Umbilical cord (tissue), 2 donors: ENCODE measurements around the gene ANKRD2. TPM values are rescaled to one million over a fixed set of nuclear protein-coding genes. Genes with fewer than 3 reads are reported as not detected.

ENCODE experiments used
- DNase-seq: peaks from one replicate; pipeline ENCODE4 v3.0.0-alpha.2; 2015; ENCODE audit warnings: low spot score
- total RNA-seq: library from RNA; depleted of rRNA; stranded (reverse); fragments of >200 nt; gene quantifications from one replicate; pipeline ENCODE4 v1.2.3, GENCODE V29; 2014; ENCODE audit warnings: low replicate concordance; ENCODE audit not compliant: insufficient read depth

The ANKRD2 gene
- total RNA-seq, 1 donor from 2014 or later, result not detected

DNA sequence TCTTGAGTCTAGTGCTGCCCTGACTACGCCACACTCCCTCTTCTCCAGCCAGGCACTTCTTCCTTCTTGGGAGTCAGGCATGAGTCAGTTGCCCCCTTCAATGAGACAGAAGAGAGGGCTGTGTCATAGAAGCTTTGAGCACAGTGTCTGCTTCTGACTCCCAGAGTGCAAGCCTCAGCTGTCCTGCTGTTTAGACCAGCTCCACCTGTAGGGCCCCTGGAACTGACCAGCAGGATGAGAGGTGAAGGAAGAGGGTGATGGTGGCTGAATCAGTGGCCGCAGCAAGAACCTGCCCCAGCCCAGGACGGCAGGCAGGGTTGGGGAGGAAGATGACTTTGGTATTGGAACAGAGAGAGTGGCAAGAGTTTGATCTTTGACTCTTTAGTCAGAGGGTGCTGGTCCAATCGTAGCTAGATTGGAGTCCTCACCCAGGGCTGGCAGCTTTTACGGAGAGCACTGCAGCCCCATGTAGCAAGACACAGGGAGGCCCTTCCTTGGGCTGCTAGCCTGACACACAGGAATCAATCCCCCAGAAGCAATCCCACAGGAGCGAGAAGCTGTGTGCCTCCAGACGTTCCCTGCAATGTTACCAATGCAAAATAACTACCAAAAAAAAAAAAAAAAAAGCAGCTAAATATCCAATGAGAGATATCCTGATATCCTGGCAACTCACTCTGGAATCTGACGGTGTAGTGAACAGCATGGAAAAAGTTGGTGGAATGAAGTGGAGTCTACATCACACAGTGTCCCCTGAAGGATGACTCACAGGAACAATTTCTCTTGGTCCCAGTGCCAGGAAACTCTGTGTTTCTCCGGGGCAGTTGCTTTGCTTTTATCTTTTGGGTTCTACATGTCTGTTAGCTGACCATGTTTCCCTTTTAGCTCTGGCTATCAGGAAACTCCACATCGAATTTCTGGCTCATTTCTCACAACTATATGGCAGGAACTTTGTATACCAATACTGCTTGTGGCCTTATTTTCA is 23.8 kb downstream of the ANKRD2 start:
- peak; percentile 80 for DNase-seq

DNA sequence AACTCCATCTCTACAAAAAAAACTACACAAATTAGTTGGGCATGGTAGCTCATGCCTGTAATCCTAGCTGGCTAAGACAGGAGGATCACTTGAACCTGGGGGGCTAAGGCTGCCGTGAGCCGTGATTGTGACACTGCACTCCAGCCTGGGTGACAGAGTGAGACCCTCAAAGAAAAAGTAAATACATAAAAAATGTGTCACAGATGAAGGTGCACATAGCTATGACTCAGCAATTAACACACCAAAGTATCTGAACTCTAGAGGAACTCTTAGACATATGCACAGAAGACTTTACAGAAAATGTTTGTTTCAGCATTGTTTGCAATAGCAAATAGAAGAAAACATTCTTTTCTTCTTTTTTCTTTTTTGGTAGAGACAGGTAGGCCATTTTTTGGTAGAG is 25.2 kb downstream of the ANKRD2 start:
- no peak for DNase-seq

DNA sequence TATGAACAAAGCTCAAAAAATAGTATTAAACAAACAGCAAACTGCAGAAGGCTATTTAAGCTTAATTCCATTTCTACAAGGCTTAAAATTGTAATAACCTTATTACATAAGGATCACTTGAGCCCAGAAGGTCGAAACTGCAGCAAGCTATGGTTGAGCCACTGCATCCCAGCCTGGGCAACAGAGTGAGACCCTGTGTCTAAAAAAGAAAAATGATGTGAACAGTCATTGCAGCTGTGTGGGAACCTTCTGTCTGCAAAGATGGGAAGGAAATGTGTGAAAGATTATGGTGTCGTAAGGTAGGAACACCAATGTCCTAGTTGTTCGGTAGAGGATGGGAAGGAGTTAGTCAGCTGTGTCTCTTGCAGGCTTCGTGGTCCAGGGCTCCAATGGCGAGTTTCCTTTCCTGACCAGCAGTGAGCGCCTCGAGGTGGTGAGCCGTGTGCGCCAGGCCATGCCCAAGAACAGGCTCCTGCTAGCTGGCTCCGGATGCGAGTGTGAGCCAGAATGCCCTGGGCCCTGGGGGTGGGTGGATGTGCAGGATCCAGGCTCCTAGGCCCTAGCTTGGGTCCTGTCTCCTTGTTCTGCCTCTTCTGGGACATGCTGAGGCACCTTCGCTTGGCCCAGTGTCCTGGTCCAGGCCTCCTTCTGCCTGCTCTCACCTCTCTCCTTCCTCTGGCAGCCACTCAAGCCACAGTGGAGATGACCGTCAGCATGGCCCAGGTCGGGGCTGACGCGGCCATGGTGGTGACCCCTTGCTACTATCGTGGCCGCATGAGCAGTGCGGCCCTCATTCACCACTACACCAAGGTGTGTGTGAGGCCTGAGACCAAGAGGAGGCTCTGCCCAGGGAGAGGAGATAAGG is 26.1 kb downstream of the ANKRD2 start:
- DNase-seq, result no peak

GRCh38 chr10:97599272-97599619 is 26.7 kb downstream of the ANKRD2 start:
- no peak for DNase-seq

DNA sequence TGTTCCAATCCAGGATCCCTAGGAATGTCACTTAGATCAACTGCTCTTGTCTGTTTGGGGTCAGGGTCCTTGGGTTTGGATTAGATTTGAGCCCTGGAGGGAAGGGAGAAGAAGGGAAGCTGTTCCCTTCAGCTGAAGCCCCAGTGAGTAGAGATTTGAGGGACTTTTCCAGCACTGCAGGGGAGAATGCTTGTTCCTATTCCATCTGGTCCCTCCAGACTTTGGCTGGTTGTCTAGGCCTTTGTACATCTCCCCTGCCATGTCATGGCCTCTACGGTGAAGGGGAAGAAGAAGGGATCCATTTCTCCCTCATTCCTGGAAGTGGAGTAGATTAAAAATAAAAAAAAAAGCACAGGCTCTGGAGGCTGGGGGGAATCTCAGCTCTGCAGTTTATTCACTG is 28.0 kb downstream of the ANKRD2 start:
- DNase-seq, result no peak

DNA sequence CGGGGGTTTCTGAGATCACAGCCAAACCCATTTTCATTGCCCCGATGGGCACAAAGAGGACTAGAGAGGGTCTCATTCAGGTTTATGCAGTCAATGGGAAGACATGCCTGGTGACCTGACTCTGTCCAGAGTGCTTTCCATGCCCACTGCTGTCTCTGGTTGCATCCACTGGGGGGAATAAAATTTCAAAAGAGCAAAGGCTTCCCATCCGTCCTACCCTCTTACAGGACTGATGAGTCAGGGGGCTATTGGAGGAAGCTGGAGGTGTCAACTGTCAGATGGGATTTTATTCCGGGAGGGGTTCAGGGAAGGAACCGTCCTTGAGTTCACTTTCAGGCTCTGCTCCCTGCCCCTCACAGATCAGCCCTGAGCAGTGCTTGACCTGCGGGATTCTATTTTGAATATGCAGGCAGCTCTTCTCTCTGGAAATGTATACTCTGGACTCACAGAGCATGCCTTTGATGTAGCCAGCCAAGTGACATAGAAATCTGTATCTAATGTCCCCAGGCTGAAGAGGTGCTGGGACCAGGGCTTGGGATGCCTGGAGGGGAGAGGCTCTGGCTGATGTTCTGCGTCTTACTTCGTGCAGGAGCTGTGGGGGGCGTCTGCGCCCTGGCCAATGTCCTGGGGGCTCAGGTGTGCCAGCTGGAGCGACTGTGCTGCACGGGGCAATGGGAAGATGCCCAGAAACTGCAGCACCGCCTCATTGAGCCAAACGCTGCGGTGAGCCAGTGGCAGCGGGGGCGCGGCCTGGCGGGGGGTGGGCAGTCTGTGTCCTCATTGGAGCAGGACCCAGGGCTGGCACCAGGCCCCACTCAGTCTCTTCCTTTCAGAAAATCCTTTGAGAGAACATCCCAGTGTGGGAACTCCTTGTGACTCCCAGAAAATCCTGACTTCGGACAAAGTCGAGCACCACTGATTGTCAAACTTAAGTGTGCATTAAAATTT is 29.0 kb downstream of the ANKRD2 start:
- no peak for DNase-seq

GRCh38 chr10:97607095-97607636 is 34.6 kb downstream of the ANKRD2 start:
- no peak for DNase-seq

DNA sequence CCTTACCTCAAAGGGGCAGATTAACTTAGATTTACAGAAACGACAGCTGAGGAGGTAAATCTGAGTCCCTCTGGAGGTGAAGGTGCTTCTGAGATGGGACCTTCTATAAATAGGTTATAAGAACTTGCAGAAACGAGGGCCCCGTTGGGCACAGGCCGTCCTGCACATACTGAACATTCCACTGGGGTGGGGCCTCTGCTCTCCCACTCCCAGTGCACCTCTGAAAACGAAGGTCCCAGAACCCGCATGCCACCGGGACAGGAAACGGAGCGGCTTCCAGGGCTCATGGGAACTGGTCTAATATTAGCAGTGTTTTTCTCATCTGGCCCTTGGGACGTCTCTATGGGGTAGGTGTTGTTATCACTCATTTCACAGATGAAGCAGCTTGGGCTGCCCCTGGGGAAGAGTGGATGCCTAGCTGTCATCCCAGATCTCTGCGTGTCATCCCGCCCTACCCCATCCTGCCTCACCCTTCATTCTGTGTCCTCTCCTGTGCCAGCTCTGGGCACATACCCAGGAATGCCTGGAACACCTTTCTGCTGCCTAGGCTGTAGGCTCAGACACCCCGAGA is 36.5 kb downstream of the ANKRD2 start:
- DNase-seq, result no peak

DNA sequence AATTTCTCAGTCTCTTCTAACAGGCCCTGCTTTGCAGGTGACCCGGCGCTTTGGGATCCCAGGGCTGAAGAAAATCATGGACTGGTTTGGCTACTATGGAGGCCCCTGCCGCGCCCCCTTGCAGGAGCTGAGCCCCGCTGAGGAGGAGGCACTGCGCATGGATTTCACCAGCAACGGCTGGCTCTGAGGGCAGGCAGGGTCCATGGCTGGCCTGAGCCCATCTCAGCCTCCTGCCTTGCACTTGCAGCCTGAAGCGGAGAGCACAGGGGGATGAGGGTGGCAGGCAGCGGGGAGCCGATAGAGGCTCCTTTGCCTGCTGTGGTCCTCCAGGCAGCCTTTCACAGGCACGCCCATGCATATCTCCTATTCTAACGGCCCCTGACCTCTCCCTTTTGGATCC is 38.9 kb downstream of the ANKRD2 start:
- DNase-seq, result no peak

- peak; percentile 65 for DNase-seq
These were observed 39.8 kb downstream of the ANKRD2 start for GRCh38 chr10:97612386-97612785.

- no peak for DNase-seq
These were observed 45.7 kb downstream of the ANKRD2 start for GRCh38 chr10:97618285-97618684.

DNA sequence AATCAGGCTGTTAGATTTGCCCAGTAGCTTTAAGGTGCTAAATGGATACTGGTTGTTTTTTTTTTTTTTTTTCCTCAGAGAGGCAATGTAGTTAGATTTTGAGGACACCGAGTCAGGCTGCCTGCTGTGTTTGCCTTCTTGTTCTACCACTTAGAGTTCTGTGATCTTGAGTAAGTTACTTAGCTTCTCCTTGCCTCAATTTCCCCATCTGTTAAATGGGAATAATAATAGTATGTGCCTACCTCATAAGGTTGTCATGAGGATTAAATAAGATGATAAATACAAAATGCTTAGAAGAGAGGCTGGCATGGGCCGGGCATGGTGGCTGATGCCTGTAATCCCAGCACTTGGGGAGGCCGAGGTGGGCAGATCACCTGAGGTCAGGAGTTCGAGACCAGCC is 46.2 kb downstream of the ANKRD2 start:
- no peak for DNase-seq

GRCh38 chr10:97623277-97623676 is 50.7 kb downstream of the ANKRD2 start:
- DNase-seq, result no peak

- DNase-seq, result no peak
These were observed 55.2 kb downstream of the ANKRD2 start for GRCh38 chr10:97627731-97628130.

- DNase-seq, result no peak
These were observed 55.6 kb downstream of the ANKRD2 start for GRCh38 chr10:97628228-97628627.

- DNase-seq, result no peak
These were observed 56.7 kb downstream of the ANKRD2 start for GRCh38 chr10:97629289-97629688.

DNA sequence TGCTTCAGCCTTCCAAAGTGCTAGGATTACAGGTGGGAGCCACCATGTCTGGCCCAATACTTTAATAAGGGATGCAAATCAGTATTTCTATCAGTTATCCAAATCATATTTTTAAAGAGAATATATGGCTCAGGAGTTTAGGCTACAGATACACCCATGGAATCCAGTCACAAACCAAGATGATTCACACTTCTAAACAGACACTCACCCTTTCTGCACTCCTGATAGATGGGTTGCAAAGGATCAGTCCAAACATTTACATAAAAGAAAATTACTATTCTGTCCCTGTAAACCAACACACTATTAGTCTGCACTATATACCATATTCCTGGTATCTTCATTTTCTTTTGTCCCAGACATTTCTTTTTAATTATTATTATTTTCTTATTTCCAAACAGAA is 58.5 kb downstream of the ANKRD2 start:
- DNase-seq, result no peak

- DNase-seq, result peak; percentile 95
These were observed 60.6 kb downstream of the ANKRD2 start, which contains the start of gene MORN4 for GRCh38 chr10:97632949-97633884. Gene MORN4, minus strand, starts transcription at chr10:97633500. Its CDS starts 13,847 bp downstream, at chr10:97619653.
